Nephron (organoid): ENCODE results near the gene TMEM89.

Experiments
- H3K27ac Mint-ChIP-seq, 3 experiments: 2 replicates each; pipeline ENCODE4 v1.8.0; 2020; ENCODE audit warnings: mixed read lengths in 3 of 3, mild to moderate bottlenecking in 2 of 3, moderate library complexity in 1 of 3
- H3K27me3 Mint-ChIP-seq: 2 replicates; pipeline ENCODE4 v1.8.0; 2021; ENCODE audit warnings: low read depth, mild to moderate bottlenecking, moderate library complexity, mixed read lengths
- H3K36me3 Mint-ChIP-seq: 2 replicates; pipeline ENCODE4 v1.8.0; 2020; ENCODE audit warnings: low read depth, mixed read lengths
- H3K4me1 Mint-ChIP-seq: 2 replicates; pipeline ENCODE4 v1.8.0; 2020; ENCODE audit warnings: mixed read lengths
- H3K4me3 Mint-ChIP-seq, 3 experiments: 2 replicates each; pipeline ENCODE4 v1.8.0; 2020; ENCODE audit warnings: mild to moderate bottlenecking in 3 of 3, mixed read lengths in 3 of 3, moderate library complexity in 2 of 3
- H3K9me3 Mint-ChIP-seq: 2 replicates; pipeline ENCODE4 v1.8.0; 2020; ENCODE audit warnings: mixed read lengths
- CTCF ChIP-seq, 3 experiments: fragments of 200-600 bp; sonication (generic); IDR thresholded peaks; one replicate each; pipeline ENCODE4 v1.5.0; 2021; ENCODE audit warnings: antibody characterized with exemption in 3 of 3; ENCODE audit not compliant: unreplicated experiment in 3 of 3

TMEM89 gene

GRCh38 chr3:48648188-48648850, 26.8 kb upstream of the TMEM89 start:
- Mint-ChIP-seq H3K4me1 (no peaks in the 10 kb centered on the region), H3K27me3 (peaks cover 4% of the 10 kb centered on the region), H3K36me3 (peaks cover 7% of the 10 kb centered on the region), H3K9me3 (no peaks in the 10 kb centered on the region), H3K27ac (no peak overlapping the region), H3K4me3 (no peak overlapping the region)
- no peak for TF ChIP-seq CTCF (IDR thresholded peaks at IDR 0.05; ENCODE audit: unreplicated experiment in 3 of 3)

- no peak overlapping the region for H3K4me3 Mint-ChIP-seq
- H3K27ac Mint-ChIP-seq, result no peak overlapping the region
- H3K27me3 Mint-ChIP-seq, result peaks cover 5% of the 10 kb centered on the region
- no peaks in the 10 kb centered on the region for H3K9me3 Mint-ChIP-seq
- H3K36me3 Mint-ChIP-seq, result peaks cover 4% of the 10 kb centered on the region
- no peaks in the 10 kb centered on the region for H3K4me1 Mint-ChIP-seq
- no peak for TF ChIP-seq CTCF (IDR thresholded peaks at IDR 0.05; ENCODE audit: unreplicated experiment in 3 of 3)
Observed at GRCh38 chr3:48647714-48648113, 26.1 kb upstream of the TMEM89 start.

- Mint-ChIP-seq H3K9me3 (no peaks in the 10 kb centered on the region), H3K27me3 (peaks cover 5% of the 10 kb centered on the region), H3K4me1 (no peaks in the 10 kb centered on the region), H3K27ac (no peak overlapping the region), H3K4me3 (no peak overlapping the region), H3K36me3 (peaks cover 4% of the 10 kb centered on the region)
- no peak for TF ChIP-seq CTCF (IDR thresholded peaks at IDR 0.05; ENCODE audit: unreplicated experiment in 3 of 3)
Observed at GRCh38 chr3:48644898-48645760, 23.6 kb upstream of the TMEM89 start.

GRCh38 chr3:48642605-48643004, 21.0 kb upstream of the TMEM89 start:
- peaks cover 4% of the 10 kb centered on the region for H3K36me3 Mint-ChIP-seq
- no peaks in the 10 kb centered on the region for H3K9me3 Mint-ChIP-seq
- no peak for TF ChIP-seq CTCF (IDR thresholded peaks at IDR 0.05; ENCODE audit: unreplicated experiment in 3 of 3)
- no peaks in the 10 kb centered on the region for H3K4me1 Mint-ChIP-seq
- H3K4me3 Mint-ChIP-seq, result no peak overlapping the region
- no peak overlapping the region for H3K27ac Mint-ChIP-seq
- peaks cover 3% of the 10 kb centered on the region for H3K27me3 Mint-ChIP-seq

GRCh38 chr3:48641396-48641795, 19.8 kb upstream of the TMEM89 start:
- H3K9me3 Mint-ChIP-seq, result no peaks in the 10 kb centered on the region

More at GRCh38 chr3:48641396-48641795, 19.8 kb upstream of the TMEM89 start:
- TF ChIP-seq CTCF (IDR thresholded peaks at IDR 0.05; ENCODE audit: unreplicated experiment in 3 of 3), result no peak
- H3K27me3 Mint-ChIP-seq, result peaks cover 3% of the 10 kb centered on the region
- H3K4me1 Mint-ChIP-seq, result peaks cover 10% of the 10 kb centered on the region
- H3K27ac Mint-ChIP-seq, result no peak overlapping the region
- no peak overlapping the region for H3K4me3 Mint-ChIP-seq
- H3K36me3 Mint-ChIP-seq, result peaks cover 4% of the 10 kb centered on the region
